Right lobe of liver (tissue), 6 donors: ENCODE results near the gene AIFM2. TPM values are rescaled to one million over a fixed set of nuclear protein-coding genes. Genes with fewer than 3 reads are reported as not detected.

ENCODE experiments used
- ATAC-seq, 4 donors: fragments of 200-7000 bp; cut with Tn5 transposase; one replicate each; pipeline ENCODE4 v1.9.1; 2020; ENCODE audit warnings: mild to moderate bottlenecking in 4 of 4, moderate library complexity in 4 of 4
- DNase-seq, 3 donors: peaks; one replicate each; pipeline ENCODE4 v3.0.0-alpha.2; 2020
- H3K27ac ChIP-seq, 3 donors: fragments of 200-600 bp; one replicate each; pipeline ENCODE4 v1.8.0; 2022
- H3K27me3 ChIP-seq, 2 donors: fragments of 200-600 bp; one replicate each; pipeline ENCODE4 v1.8.0; 2022
- H3K36me3 ChIP-seq, 4 donors: fragments of 200-600 bp; sonication (generic) in 1 of 4; one replicate each; pipeline versions ENCODE4 v1.5.1 to v1.8.0; 2017 to 2022; ENCODE audit warnings: control low read depth in 1 of 4
- H3K4me1 ChIP-seq, 4 donors: fragments of 200-600 bp; sonication (generic) in 1 of 4; one replicate each; pipeline versions ENCODE4 v1.5.1 to v1.8.0; 2017 to 2022; ENCODE audit warnings: control low read depth in 1 of 4
- H3K4me3 ChIP-seq, 3 donors: fragments of 200-600 bp; one replicate each; pipeline ENCODE4 v1.8.0; 2022
- H3K9me3 ChIP-seq, 4 donors: fragments of 200-600 bp; sonication (generic) in 1 of 4; one replicate each; pipeline versions ENCODE4 v1.5.1 to v1.8.0; 2017 to 2022; ENCODE audit warnings: control low read depth in 1 of 4
- POLR2A ChIP-seq: fragments of 450-650 bp; IDR thresholded peaks from one replicate; pipeline ENCODE4 v1.6.1; 2017; ENCODE audit warnings: antibody characterized with exemption, mild to moderate bottlenecking
- WGBS: methylation state at CpG from one replicate; pipeline ENCODE4 v1.1.6; 2018; ENCODE audit warnings: low coverage, low lambda C conversion rate; ENCODE audit not compliant: insufficient coverage; ENCODE audit errors: missing lambda C conversion rate; 5-methylcytosine and 5-hydroxymethylcytosine counted together
- intact Hi-C, 2 donors: fragments of 100-400 bp; cut with DNase I; formaldehyde crosslinking; loops; one replicate each; pipeline versions ENCODE4 v1.11.2 to v1.14.1; 2022
- total RNA-seq, 6 experiments: library from RNA; depleted of rRNA in 2 of 6; stranded (reverse); fragments of >200 nt in 2 of 6; fragmentation: NEBNext Ultra II Directional in 3 of 6; extraction: Animal tissue kit (Norgen Biotek cat#: 25700) in 3 of 6; gene quantifications; one replicate each; pipeline versions ENCODE4 v1.1.0 to v1.2.4, GENCODE V29; 2016 to 2023
- TF ChIP-seq, protein P1 (sequence below), 4 donors: fragments of 200-600 bp in 3 of 4; fragments of 450-650 bp in 1 of 4; IDR thresholded peaks; one replicate each; pipeline versions ENCODE4 v1.5.1 to v1.8.0; 2016 to 2022; ENCODE audit warnings: antibody characterized with exemption in 4 of 4, mild to moderate bottlenecking in 2 of 4
- donor health status: DM: no; HTN: yes; CAD: no.
- donor health status: DM: no; HTN: no; CAD: no.
- donor health status: DM: no; HTN: no; CAD: no.
- donor health status: DM: no; HTN: yes; CAD: no.
- donor health status: DM: no; HTN: yes; CAD: no.

Gene AIFM2
- total RNA-seq, 6 experiments from 2014 or later = 11.4 to 23.3 (median 18.2) TPM

GRCh38 chr10:70174058-70174741 lies 41.6 kb upstream of the AIFM2 start:
- no peak for TF ChIP-seq POLR2A
- TF ChIP-seq, protein P1, sequence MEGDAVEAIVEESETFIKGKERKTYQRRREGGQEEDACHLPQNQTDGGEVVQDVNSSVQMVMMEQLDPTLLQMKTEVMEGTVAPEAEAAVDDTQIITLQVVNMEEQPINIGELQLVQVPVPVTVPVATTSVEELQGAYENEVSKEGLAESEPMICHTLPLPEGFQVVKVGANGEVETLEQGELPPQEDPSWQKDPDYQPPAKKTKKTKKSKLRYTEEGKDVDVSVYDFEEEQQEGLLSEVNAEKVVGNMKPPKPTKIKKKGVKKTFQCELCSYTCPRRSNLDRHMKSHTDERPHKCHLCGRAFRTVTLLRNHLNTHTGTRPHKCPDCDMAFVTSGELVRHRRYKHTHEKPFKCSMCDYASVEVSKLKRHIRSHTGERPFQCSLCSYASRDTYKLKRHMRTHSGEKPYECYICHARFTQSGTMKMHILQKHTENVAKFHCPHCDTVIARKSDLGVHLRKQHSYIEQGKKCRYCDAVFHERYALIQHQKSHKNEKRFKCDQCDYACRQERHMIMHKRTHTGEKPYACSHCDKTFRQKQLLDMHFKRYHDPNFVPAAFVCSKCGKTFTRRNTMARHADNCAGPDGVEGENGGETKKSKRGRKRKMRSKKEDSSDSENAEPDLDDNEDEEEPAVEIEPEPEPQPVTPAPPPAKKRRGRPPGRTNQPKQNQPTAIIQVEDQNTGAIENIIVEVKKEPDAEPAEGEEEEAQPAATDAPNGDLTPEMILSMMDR (IDR thresholded peaks at IDR 0.05) = no peak
- intact Hi-C loops = no loop called here
- 38% methylated on average over 4 of the region's 4 CpGs for WGBS
- ATAC-seq = no peak
- H3K9me3 ChIP-seq = no peaks in the 10 kb centered on the region
- H3K27ac ChIP-seq = no peak overlapping the region
- H3K4me3 ChIP-seq = no peak overlapping the region
- H3K36me3 ChIP-seq = no peaks in the 10 kb centered on the region
- peaks cover 0 to 3% (median 0%) of the 10 kb centered on the region in 4 donors for H3K4me1 ChIP-seq
- DNase-seq = no peak
- H3K27me3 ChIP-seq = no peaks in the 10 kb centered on the region

- no peak for DNase-seq
Measured at GRCh38 chr10:70169649-70170364, 37.2 kb upstream of the AIFM2 start.

GRCh38 chr10:70169011-70169410 lies 36.4 kb upstream of the AIFM2 start:
- H3K36me3 ChIP-seq = peaks cover 0 to 9% (median 0%) of the 10 kb centered on the region in 4 donors
- no peaks in the 10 kb centered on the region for H3K9me3 ChIP-seq
- H3K27me3 ChIP-seq = no peaks in the 10 kb centered on the region
- DNase-seq (no peak), ATAC-seq (no peak)
- H3K27ac ChIP-seq = peak overlapping the region in 1 of 3 donors; percentile 86
- intact Hi-C loops = no loop called here
- peak overlapping the region; percentile 70 to 88 (median 81) for H3K4me3 ChIP-seq
- 38% methylated on average over 2 of the region's 2 CpGs for WGBS
- TF ChIP-seq, protein P1 (IDR thresholded peaks at IDR 0.05) = no peak
- TF ChIP-seq POLR2A = no peak
- H3K4me1 ChIP-seq = peaks cover 0 to 11% (median 0%) of the 10 kb centered on the region in 4 donors

More at GRCh38 chr10:70169649-70170364, 37.2 kb upstream of the AIFM2 start:
- H3K4me1 ChIP-seq = peaks cover 0 to 11% (median 0%) of the 10 kb centered on the region in 4 donors
- peak; percentile 26 to 53 (median 47) for ATAC-seq
- peak overlapping the region; percentile 70 to 88 (median 81) for H3K4me3 ChIP-seq
- peaks cover 0 to 9% (median 0%) of the 10 kb centered on the region in 4 donors for H3K36me3 ChIP-seq
- TF ChIP-seq, protein P1 (IDR thresholded peaks at IDR 0.05) = no peak
- TF ChIP-seq POLR2A = no peak
- intact Hi-C loops = no loop called here
- no peaks in the 10 kb centered on the region for H3K9me3 ChIP-seq
- under 1% methylated on average over 26 of the region's 40 CpGs for WGBS
- peak overlapping the region; percentile 80 to 92 (median 86) for H3K27ac ChIP-seq
- no peaks in the 10 kb centered on the region for H3K27me3 ChIP-seq

GRCh38 chr10:70167246-70167645 lies 34.6 kb upstream of the AIFM2 start:
- Histone ChIP-seq H3K27me3 (no peaks in the 10 kb centered on the region), H3K4me3 (no peak overlapping the region), H3K27ac (no peak overlapping the region), H3K4me1 (peaks cover 0 to 15% (median 0%) of the 10 kb centered on the region in 4 donors), H3K9me3 (no peaks in the 10 kb centered on the region), H3K36me3 (peaks cover 0 to 9% (median 0%) of the 10 kb centered on the region in 4 donors)
- no peak for ATAC-seq
- no peak for DNase-seq
- WGBS = 92% methylated on average over 7 of the region's 7 CpGs
- TF ChIP-seq, protein P1 (IDR thresholded peaks at IDR 0.05) = no peak
- no peak for TF ChIP-seq POLR2A
- intact Hi-C loops = no loop called here
